ENCODE measurements around the gene MIR17HG. TPM values are rescaled to one million over a fixed set of nuclear protein-coding genes. Genes with fewer than 3 reads are reported as not detected.

MIR17HG gene
- total RNA-seq, 4 donors from 2014 or later, result 2.2 to 5.7 (median 3.3) TPM

- no peak for DNase-seq (ENCODE audit: low spot score in 2 of 2)
Observed at GRCh38 chr13:91399189-91400062, 51.9 kb downstream of the MIR17HG start.

GRCh38 chr13:91400063-91400399, 52.5 kb downstream of the MIR17HG start:
- DNase-seq (ENCODE audit: low spot score in 2 of 2), result no peak
- no peak for TF ChIP-seq EP300 (IDR thresholded peaks at IDR 0.05)
- Histone ChIP-seq H3K27ac (no peak overlapping the region), H3K4me1 (peaks cover 0 to 24% (median 10%) of the 10 kb centered on the region in 4 donors), H3K4me3 (no peak overlapping the region), H3K27me3 (peaks cover 0 to 44% of the 10 kb centered on the region in 2 donors), H3K9me3 (no peaks in the 10 kb centered on the region), H3K36me3 (no peaks in the 10 kb centered on the region)
- WGBS, 2 donors, result 52 to 61% methylated on average over 6 of the region's 6 CpGs

More at GRCh38 chr13:91399189-91400062, 51.9 kb downstream of the MIR17HG start:
- TF ChIP-seq POLR2A (IDR thresholded peaks at IDR 0.05), result no peak
- TF ChIP-seq CTCF (IDR thresholded peaks at IDR 0.05), result no peak
- no peak for TF ChIP-seq EP300 (IDR thresholded peaks at IDR 0.05)
- peaks cover 0 to 50% of the 10 kb centered on the region in 2 donors for H3K27me3 ChIP-seq
- WGBS, 2 donors, result 29 to 36% methylated on average over 27 to 32 of the region's 44 CpGs
- H3K4me3 ChIP-seq, result peak overlapping the region; percentile 28 to 59 (median 50)
- no peaks in the 10 kb centered on the region for H3K36me3 ChIP-seq
- H3K4me1 ChIP-seq, result peaks cover 0 to 24% (median 10%) of the 10 kb centered on the region in 4 donors
- peak overlapping the region in 1 of 4 donors; percentile 30 for H3K27ac ChIP-seq
- no peaks in the 10 kb centered on the region for H3K9me3 ChIP-seq

- Histone ChIP-seq H3K4me3 (no peak overlapping the region), H3K36me3 (no peaks in the 10 kb centered on the region), H3K27ac (no peak overlapping the region), H3K4me1 (peaks cover 0 to 24% (median 10%) of the 10 kb centered on the region in 4 donors), H3K9me3 (no peaks in the 10 kb centered on the region), H3K27me3 (peaks cover 0 to 38% of the 10 kb centered on the region in 2 donors)
- 57 to 66% methylated on average over 3 of the region's 3 CpGs for WGBS, 2 donors
- TF ChIP-seq POLR2A (IDR thresholded peaks at IDR 0.05) (no peak), EP300 (IDR thresholded peaks at IDR 0.05) (no peak), CTCF (IDR thresholded peaks at IDR 0.05) (no peak)
- no peak for DNase-seq (ENCODE audit: low spot score in 2 of 2)
Observed at GRCh38 chr13:91400671-91401070, 53.2 kb downstream of the MIR17HG start.

- no peak overlapping the region for H3K27ac ChIP-seq
- no peak overlapping the region for H3K4me3 ChIP-seq
- no peak for DNase-seq (ENCODE audit: low spot score in 2 of 2)
- H3K36me3 ChIP-seq, result no peaks in the 10 kb centered on the region
- peaks cover 0 to 24% (median 10%) of the 10 kb centered on the region in 4 donors for H3K4me1 ChIP-seq
- H3K9me3 ChIP-seq, result no peaks in the 10 kb centered on the region
- WGBS, 2 donors, result 71 to 75% methylated on average over 2 of the region's 2 CpGs
- TF ChIP-seq POLR2A (IDR thresholded peaks at IDR 0.05) (no peak), CTCF (IDR thresholded peaks at IDR 0.05) (no peak), EP300 (IDR thresholded peaks at IDR 0.05) (no peak)
- H3K27me3 ChIP-seq, result peaks cover 0 to 25% of the 10 kb centered on the region in 2 donors
Observed at GRCh38 chr13:91401920-91402319, 54.4 kb downstream of the MIR17HG start.

Other genes starting within 250 kb of the MIR17HG start
- gene GPC5, start 50.9 kb downstream of the MIR17HG start, total RNA-seq, result 1 to 10 TPM in 3 of 4 donors, not detected in 1; 3.7 to 5.7 (median 4.2) TPM